Osteoblast (primary cell): Measurements from ENCODE around the gene AUNIP. TPM values are rescaled to one million over a fixed set of nuclear protein-coding genes. Genes with fewer than 3 reads are reported as not detected.

ENCODE experiments used
- DNase-seq: peaks from one replicate; pipeline ENCODE4 v3.0.0; 2011; ENCODE audit warnings: low spot score, mixed read lengths; ENCODE audit not compliant: insufficient read length; ENCODE audit errors: missing footprints
- H2AFZ ChIP-seq: 2 replicates; pipeline ENCODE4 v1.6.0; 2011; ENCODE audit warnings: mild to moderate bottlenecking, low read length
- H3K27ac ChIP-seq: 2 replicates; pipeline ENCODE4 v1.5.1; 2011; ENCODE audit warnings: mild to moderate bottlenecking, low read depth, low read length, moderate library complexity
- H3K27me3 ChIP-seq: 2 replicates; pipeline ENCODE4 v1.6.0; 2012; ENCODE audit warnings: mild to moderate bottlenecking, control low read depth, inconsistent platforms, low read length, moderate library complexity; ENCODE audit not compliant: insufficient read depth
- H3K36me3 ChIP-seq: 2 replicates; pipeline ENCODE4 v1.5.1; 2011; ENCODE audit warnings: mild to moderate bottlenecking, low read length, control low read depth, moderate library complexity; ENCODE audit not compliant: insufficient read depth
- H3K4me1 ChIP-seq: 2 replicates; pipeline ENCODE4 v1.5.1; 2011; ENCODE audit warnings: mild to moderate bottlenecking, low read length, control low read depth, moderate library complexity; ENCODE audit not compliant: insufficient read depth
- H3K4me2 ChIP-seq: 2 replicates; pipeline ENCODE4 v1.6.0; 2011; ENCODE audit warnings: mild to moderate bottlenecking, low read length; ENCODE audit not compliant: insufficient read depth
- H3K4me3 ChIP-seq: fragments of 200-600 bp; sonication (generic); 3 replicates; pipeline ENCODE4 v1.5.1; 2012; ENCODE audit warnings: mild to moderate bottlenecking, low read length, inconsistent platforms; ENCODE audit not compliant: insufficient read depth
- H3K79me2 ChIP-seq: 2 replicates; pipeline ENCODE4 v1.6.0; 2012; ENCODE audit warnings: mild to moderate bottlenecking, low read length, control low read depth, inconsistent platforms; ENCODE audit not compliant: insufficient read depth
- H3K9me3 ChIP-seq: 2 replicates; pipeline ENCODE4 v1.5.1; 2011; ENCODE audit warnings: low read depth, low read length, control low read depth
- H4K20me1 ChIP-seq: 2 replicates; pipeline ENCODE4 v1.6.0; 2012; ENCODE audit warnings: mild to moderate bottlenecking, low read length, control low read depth; ENCODE audit not compliant: insufficient read depth
- CTCF ChIP-seq: IDR thresholded peaks from 2 replicates; pipeline ENCODE4 v1.5.1; 2011; ENCODE audit warnings: mild to moderate bottlenecking, low read depth, low read length, moderate library complexity; ENCODE audit errors: extremely low read depth
- total RNA-seq: library from RNA; depleted of rRNA; stranded (reverse); fragments of >200 nt; gene quantifications from 2 replicates; pipeline ENCODE4 v1.2.3, GENCODE V29; 2012

AUNIP gene
- total RNA-seq, 1 donor = 0.72 TPM

- Histone ChIP-seq H3K36me3 (peaks cover 46% of the 10 kb centered on the region), H3K4me1 (no peaks in the 10 kb centered on the region), H2AFZ (no peak overlapping the region), H3K4me2 (no peak overlapping the region), H3K79me2 (peaks cover 8% of the 10 kb centered on the region), H3K9me3 (no peaks in the 10 kb centered on the region), H4K20me1 (peaks cover 14% of the 10 kb centered on the region), H3K27me3 (no peaks in the 10 kb centered on the region), H3K4me3 (no peak overlapping the region), H3K27ac (no peak overlapping the region)
- no peak for TF ChIP-seq CTCF
- DNase-seq = no peak
Measured at GRCh38 chr1:25867210-25867991, 8.1 kb upstream of the AUNIP start.

DNA sequence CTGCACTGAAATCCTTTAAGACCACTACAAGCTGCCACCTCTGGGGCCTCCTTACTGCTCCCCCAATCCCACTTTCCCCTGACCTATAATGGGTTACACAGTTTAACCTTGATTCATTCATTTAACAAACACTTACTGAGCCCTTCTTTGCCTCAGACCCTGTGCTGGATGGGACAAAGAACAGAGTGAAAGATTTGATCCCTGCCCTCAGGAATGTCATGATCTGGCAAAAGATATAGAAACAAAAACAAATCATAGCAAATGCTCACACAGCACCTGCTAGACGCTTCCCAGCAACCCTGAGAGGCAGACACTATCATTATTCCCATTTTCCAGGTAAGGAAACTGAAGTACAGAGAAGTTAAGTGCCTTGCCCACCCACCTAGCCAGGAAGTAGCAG lies 7.0 kb upstream of the AUNIP start:
- no peak for TF ChIP-seq CTCF
- H3K4me3 ChIP-seq = no peak overlapping the region
- no peaks in the 10 kb centered on the region for H3K9me3 ChIP-seq
- no peaks in the 10 kb centered on the region for H3K27me3 ChIP-seq
- no peak overlapping the region for H2AFZ ChIP-seq
- H3K79me2 ChIP-seq = no peaks in the 10 kb centered on the region
- no peak for DNase-seq
- no peaks in the 10 kb centered on the region for H3K4me1 ChIP-seq
- H3K4me2 ChIP-seq = no peak overlapping the region
- no peak overlapping the region for H3K27ac ChIP-seq
- H3K36me3 ChIP-seq = peaks cover 43% of the 10 kb centered on the region
- H4K20me1 ChIP-seq = peaks cover 10% of the 10 kb centered on the region

DNA sequence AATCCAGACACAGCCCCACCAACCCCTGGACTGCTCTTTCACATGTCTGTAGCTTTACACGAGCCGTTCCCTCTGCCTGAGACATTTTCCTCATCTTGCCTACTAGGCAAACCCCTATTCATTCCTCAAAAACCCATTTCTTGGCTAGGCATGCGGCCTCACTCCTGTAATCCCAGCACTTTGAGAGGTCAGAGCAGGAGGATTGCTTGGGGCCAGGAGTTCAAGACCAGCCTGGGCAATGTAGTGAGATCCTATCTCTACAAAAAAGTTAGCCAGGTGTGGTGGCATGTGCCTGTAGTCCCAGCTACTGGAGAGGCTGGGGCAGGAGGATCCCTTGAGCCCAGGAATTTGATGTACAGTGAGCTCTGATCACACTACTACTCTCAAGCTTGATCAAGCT lies 5.2 kb upstream of the AUNIP start:
- H4K20me1 ChIP-seq = peaks cover 3% of the 10 kb centered on the region
- H3K79me2 ChIP-seq = no peaks in the 10 kb centered on the region
- no peak overlapping the region for H3K4me3 ChIP-seq
- DNase-seq = no peak
- H3K27ac ChIP-seq = no peak overlapping the region
- H3K9me3 ChIP-seq = no peaks in the 10 kb centered on the region
- TF ChIP-seq CTCF = no peak
- H3K4me1 ChIP-seq = no peaks in the 10 kb centered on the region
- peaks cover 32% of the 10 kb centered on the region for H3K36me3 ChIP-seq
- no peak overlapping the region for H3K4me2 ChIP-seq
- no peak overlapping the region for H2AFZ ChIP-seq
- H3K27me3 ChIP-seq = no peaks in the 10 kb centered on the region

DNA sequence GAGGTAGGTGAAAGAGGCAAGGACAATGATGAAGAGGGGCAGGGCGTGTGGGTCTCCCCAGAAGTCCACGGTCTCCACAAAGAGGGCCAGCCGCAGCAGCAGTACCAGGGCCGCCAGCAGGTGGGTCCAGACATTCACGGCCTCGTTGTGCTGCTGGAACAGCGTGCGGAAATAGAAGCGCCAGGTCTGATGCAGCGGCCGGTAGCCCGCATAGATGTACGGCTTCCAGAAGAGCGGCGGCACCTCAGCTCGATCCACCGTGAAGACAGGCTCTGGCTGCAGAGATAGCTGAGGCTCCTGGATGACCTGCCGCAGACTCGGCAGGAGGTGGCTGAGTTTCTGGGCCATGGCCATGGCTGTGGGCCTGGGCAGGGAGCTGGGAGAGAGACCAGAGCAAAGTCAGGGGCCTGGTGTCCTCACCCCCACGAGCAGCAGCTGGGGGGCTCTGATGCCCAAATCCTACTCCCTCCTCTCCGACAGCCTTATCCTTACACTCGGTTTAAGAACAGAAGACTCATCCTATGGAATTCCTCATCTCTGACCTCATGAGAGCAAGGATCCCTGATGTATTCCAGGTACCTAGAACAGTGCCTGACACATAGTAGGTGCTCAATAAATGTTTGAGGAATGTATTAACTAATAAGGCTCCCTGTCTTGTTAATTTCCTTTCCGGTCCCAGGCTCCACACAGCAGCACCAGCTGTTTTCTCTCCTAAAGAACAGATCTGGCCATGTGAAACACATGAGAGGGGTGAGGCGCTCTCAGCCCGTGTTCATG lies 4.4 kb upstream of the AUNIP start:
- Histone ChIP-seq H3K27me3 (no peaks in the 10 kb centered on the region), H3K4me2 (no peak overlapping the region), H3K4me1 (peaks cover 4% of the 10 kb centered on the region), H3K79me2 (peaks cover 5% of the 10 kb centered on the region), H3K4me3 (no peak overlapping the region), H3K36me3 (peaks cover 29% of the 10 kb centered on the region), H3K27ac (no peak overlapping the region), H2AFZ (no peak overlapping the region), H4K20me1 (peaks cover 3% of the 10 kb centered on the region), H3K9me3 (no peaks in the 10 kb centered on the region)
- no peak for DNase-seq
- no peak for TF ChIP-seq CTCF
